GM19455 (cell line): ENCODE results near the gene DNAJB7.
"Not testable (repeated sequence)": the region's sequence is repeated elsewhere in the genome, so short reads cannot be mapped to it uniquely, and the experiment has no call there.

Source experiments
- ATAC-seq: cut with Tn5 transposase; IDR thresholded peaks from one replicate; pipeline ENCODE4 v1.9.1; 2021; ENCODE audit not compliant: unreplicated experiment

The DNAJB7 gene

DNA sequence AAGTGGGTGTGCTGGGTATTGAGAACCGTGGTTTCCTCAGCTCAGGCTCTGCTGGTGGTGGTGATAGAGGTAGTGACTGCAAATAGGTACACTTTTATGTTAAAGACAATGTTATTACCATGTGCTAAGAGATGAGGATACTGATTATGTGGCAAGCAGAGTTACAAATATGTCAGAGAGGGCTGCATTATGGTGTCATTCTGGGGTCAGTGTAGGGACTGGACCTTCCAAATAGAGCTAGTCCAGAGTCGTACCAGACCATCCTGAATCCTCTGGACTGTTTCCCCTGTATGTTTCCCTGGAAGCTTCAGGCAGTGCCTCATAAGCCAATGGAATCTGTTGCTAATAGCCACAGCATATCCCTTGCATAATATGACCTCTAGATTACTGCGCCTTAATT is at the start of gene DNAJB7:
Gene DNAJB7 (minus strand): TSS at position 101 of the 400 bp plus-strand sequence. CDS start 119 bp downstream, outside the sequence.
- no peak for ATAC-seq

DNA sequence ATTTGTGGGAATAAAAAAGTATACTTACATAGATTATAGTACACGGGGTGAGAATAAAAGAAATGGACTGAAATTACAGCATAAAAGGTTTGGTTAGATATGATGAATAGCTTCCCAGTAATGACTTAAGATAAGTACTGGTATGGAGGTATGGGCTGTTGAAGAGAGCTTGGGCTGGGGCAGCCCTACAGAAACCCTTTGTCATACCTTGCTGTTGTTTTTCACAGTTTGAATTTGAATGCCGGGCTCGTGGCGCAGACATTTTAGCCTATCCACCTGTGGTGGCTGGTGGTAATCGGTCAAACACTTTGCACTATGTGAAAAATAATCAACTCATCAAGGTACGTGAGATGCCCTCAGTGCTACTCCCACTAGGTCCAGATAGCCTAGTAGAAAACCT is 47.0 kb upstream of the DNAJB7 start:
- ATAC-seq, result no peak

DNA sequence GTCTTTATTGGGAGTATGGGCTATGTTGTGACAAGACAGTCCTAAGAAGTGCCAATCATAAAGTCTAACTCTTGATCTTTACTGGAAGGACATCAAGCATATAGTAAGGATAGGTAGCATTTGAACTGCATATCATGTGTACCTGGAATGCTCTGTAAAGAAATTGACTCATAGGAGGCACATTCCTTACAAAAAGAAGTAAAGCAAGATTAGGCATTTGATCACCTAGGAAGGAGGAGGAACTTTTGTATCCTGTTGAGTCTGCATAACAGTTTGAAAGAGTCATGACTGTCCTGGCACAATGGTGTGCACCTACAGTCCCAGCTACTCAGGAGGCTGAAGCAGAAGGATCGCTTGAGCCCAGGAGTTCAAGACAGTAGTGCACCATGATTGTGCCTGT is 42.2 kb upstream of the DNAJB7 start:
- ATAC-seq, result no peak

DNA sequence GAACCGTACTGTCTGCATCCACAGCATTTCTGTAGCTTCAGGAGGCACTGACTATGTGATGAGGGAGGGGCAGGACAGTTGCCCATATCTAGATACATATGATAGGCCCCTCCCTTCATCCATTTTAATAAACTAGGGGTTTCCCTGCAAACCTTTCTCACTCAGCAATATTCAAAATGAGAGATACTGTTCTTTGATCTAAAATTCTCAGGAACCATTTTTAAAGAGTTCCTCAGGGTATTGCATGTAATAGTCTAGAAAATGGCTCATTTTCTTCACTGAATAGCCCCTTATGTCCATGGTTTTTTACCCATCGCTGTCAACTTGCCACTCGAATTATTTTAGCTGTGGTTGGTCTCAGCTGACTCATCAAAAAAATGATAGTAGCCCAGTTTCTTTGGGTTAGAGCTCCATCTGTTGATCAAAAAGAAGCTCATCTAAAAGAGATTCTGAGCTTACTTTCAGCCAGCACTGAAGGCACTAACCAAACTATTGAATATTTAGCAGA is 37.0 kb upstream of the DNAJB7 start:
- ATAC-seq, result no peak

DNA sequence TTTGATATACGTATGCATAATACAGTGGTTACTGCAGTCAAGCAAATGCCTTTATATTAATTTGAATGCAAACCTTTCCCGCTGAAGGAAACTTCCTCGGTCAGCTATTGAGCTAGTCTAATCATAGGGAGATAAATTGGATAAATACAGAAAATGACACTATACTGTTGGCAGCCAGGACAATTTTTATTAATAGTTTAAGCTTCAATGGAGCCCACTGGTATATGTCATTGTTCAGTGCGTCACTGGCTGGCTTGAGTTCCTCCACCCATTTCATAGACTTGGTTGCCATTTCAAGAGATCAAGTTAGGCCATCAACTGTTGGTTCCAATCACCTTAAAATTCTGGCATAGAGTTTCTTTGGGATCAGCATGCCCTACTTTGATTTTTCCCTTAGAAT is 32.5 kb upstream of the DNAJB7 start:
- ATAC-seq, result no peak

DNA sequence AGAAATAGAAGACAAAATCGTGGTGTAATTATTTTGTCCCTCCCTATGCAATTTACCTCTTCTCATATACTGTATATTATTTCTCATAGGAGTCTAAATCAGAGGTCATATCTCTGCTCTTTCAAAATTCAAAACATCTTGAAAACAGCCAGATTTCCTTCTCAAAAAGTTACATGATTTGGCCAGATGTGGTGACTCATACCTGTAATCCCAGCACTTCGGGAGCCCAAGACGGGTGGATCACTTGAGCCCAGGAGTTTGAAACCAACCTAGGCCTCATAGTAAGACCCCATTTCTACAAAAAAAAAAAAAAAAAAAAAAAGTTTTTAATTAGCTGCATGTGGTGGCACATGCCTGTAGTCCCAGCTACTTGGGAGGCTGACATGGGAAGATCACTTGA is 29.0 kb upstream of the DNAJB7 start:
- ATAC-seq, result no peak

DNA sequence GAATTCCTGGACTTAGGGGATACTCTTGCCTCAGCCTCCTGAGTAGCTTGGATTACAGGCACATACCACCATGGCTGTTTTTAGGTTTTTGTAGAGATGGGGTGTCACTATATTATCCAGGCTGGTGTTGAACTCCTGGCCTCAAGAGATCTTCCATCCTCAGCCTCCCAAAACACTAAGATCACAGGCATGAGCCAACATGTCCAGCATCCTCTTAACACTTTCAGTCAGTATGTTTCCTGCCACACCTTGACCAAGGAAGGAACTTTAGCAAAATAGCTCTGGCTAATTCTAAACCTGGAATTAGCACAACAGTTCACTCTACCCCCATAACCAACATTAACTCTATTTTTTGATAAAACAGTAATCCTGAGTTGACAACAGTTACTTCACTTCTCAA is 27.2 kb upstream of the DNAJB7 start:
- ATAC-seq, result no peak

DNA sequence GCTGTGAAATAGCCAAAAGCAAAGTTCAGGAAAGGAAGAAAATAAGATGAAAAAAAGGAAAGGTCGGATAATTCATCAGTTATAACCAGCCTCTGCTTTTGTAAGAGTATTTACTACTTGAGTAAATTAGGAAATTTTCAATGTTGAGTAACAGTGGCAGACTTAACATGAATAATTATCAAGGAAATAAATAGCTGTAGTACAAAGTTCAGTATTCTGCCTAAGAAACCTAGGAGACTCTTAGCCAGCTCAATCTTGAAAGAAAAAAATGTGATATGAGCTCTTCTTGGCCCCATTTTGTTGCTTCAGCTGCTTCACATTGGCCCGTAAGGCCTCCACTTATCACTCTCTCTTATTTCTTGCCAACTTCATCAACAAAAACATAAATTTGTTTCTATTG is 17.0 kb upstream of the DNAJB7 start:
- ATAC-seq, result no peak

DNA sequence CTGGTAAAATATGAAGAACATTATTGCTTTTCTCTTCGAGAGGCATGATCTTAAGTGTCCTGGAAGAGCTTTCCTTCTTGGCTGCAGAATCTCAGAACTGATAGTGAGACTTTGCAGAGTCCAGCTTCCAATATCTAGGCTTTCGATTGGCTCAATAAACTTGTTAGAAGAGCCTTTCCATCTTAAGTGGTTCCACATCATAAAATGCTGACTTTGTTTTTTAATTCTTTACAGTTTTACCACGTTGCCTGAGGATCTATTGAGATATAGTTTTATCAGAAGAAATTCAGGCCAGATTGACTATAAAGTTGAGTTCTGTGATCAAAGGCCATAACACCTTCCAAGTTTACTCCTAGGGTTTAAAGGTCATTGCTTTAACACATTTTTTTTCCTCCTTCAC is 15.6 kb upstream of the DNAJB7 start:
- ATAC-seq, result no peak

DNA sequence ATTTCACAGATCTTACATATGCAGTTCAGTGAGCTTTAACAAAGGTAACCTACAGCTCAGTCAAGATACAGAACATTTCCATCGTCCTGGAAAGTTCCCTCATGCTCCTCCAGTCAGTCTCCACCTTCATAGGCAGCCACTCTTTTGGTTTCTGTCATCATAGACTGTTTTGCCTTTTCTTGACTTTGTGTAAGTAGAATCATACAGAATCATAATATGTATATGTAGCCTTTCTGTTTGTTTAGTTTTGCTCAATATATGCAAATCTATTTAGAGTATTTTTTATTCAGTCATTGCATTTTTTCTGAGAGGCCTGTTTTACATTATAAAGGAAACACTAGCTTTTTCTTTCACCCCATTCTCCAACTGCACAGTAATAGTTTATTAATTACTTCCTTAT is 15.0 kb upstream of the DNAJB7 start:
- ATAC-seq, result no peak

DNA sequence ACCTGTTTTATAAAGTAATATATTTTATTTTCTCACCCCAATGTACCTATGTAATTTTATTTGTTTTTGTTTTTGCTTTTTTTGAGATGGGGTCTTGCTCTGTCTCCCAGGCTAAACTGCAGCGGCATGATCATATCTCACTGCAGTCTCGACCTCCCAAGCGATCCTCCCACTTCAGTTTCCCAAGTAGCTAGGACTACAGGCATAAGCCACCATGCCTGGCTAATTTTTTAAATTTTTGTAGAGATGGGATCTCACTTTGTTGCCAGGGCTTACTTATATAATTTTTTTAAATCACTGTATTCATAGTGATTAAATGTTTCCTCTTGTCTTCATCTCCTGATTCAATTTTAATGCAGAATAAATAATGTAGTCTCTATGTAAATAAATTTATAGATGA is 13.2 kb upstream of the DNAJB7 start:
- ATAC-seq, result no peak

DNA sequence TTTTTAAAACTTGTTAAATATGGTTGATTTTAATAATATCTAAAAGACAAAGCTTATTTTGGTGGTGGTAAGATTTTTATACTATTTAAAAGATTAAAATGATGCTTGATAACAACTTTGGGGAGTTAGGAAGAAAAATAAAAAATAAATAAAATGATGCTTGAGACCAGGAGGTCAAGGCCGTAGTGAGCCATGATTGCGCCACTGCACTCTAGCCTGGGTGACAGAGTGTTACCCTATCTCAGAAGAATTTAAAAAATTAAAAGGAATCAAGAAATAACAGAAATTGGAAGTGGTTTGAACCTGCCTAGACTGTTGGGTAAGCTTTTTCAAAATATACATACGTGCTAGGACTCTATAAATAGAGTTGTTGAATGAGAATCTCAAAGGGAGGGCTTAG is 12.1 kb upstream of the DNAJB7 start:
- no peak for ATAC-seq

DNA sequence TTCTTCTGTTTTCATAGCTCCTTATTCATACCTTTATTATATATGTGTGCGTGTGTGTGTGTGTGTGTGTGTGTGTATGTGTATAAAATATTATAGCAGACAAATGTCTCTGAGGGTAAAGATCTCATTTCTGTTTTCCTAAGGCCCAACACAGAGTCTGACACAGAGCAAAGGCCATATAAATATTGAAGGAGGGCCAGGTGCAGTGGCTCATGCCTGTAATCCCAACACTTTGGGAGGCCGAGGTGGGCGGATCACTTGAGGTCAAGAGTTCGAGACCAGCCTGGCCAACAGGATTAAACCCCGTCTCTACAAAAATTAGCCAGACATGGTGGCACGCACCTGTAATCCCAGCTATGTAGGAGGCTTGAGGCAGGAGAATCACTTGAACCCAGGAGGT is 6.5 kb upstream of the DNAJB7 start:
- not testable (repeated sequence) for ATAC-seq

DNA sequence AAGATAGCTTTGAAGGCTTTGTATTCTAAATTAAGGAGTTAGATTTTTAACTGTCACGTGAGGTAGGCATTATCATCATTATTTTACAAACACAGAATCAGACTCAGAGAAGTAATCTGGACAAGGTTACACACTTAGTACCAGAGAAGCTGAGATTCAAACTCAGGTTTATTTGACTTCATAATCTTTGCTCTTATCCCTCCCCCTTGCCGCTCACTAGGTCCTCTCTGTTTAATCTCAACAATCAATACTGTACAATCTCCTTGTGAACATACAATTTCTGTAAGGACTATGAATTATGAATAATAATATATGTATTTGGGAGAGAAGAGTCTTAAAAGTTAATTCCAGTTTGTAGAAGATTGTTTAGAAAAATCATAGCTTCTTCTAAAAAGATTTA is 5.2 kb upstream of the DNAJB7 start:
- no peak for ATAC-seq

DNA sequence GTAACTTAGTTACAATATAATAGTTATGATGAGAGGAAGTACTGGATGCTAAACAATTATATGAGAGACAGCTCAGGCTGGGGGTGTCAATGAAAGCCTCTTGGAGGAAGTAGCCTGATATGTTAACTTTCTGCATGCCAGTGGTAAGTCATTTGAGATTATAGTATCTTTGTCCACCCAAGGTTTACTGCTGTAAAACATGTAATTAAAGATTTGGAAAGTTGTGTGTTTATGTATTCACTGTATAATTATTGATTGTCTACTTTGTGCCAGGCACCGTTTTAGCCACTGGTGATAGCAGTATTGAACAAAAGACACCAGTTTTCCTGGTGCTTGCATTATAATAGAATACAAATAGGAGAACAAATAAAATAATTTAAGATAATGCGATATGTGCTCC is 624 bp upstream of the DNAJB7 start:
- ATAC-seq, result no peak

DNA sequence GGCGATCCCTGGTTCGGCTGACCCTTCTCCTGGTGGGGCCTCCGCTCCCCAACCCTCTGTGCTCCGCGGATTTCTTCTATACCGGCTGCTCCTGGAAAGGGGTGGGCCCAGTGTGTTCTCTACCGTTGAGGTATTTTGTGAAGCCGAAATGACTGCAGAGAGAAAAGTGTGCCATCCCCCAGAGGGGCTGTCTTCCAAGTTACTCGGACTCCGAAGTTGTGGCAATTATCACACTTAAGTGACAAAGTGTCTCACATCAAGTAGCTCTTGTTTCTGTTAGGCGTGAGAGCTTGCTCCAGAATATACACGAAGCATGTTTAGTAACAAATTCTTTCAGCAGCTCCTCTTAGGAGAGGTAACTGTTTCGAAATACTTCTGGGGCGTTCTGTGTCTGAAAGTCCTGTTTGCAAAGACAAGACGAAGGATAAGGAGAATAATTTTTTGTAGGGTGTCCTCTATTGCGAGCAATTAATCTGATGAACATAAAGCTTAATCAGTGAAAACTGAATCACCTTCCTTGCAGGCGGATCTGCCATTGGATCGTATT is 4.5 kb downstream of the DNAJB7 start:
- ATAC-seq, result no peak

DNA sequence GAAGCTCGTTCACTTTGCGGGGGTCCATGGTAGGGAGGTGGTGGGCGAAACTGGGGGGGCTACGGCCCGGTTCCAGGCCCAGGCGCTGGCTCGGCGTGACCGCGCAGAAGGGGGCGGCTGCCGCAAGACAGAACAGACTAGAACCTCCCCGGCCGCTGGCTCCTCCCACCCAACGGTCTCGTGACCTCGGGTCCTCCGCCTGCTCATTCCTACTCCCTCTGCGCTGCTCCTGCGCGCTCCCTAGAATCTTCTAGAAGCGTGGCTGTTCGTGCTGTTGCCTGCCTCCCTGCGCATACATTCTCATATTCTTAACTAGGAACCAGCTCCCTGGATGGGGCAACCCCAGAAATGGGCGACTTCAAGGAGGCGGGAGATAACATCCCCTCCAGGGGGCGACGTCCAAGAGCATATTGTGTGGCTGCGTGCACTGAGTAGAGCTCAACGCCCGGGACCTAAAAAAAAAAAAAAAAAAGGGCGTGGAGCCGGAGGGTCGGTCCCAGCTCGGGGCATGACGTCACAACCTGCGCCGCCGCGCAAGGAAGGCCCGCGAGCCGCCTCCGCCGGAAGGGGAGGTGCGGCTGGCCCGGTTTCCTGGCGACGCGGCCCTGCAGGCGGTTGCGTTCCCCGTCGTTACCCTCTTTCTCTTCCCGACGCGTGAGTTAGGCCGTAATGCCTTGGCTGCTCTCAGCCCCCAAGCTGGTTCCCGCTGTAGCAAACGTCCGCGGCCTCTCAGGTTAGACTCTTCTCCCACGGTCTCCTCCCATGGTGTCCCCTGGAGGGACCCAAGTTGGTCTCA is 5.2 kb downstream of the DNAJB7 start, which contains the start of the genes ST13 and XPNPEP3:
Gene ST13 (minus strand): TSS at position 127 of the 796 bp plus-strand sequence. CDS start 99 bp downstream, at position 28.
Gene XPNPEP3 (plus strand): TSS at position 636 of the 796 bp plus-strand sequence. CDS start 34 bp downstream, at position 670.
- peak; percentile 90 for ATAC-seq

DNA sequence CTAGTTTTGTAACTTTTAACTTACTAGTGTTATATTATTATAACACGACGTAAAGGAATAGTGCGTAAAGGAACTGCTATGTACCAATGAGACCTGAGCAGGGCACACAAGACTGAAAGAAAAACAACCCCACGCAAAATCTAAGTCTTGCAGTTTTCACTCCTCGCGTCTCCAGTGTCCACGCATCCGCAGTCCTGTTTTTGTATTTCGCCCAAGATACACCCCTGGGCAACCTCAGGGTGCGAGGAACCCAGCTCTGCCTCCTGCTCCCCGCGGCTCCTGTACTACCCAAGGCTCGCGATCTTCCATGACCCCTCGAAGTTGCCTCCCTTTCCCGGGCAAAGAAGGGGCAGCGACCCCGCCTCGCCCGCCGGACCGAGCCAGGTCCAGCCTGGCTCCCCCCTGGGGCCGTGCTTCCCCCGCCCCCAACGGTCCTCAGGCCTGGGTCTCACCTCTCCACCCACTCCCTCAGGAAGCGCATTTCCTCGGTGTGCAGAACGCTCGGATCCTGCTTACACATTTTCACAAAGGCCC is 5.9 kb downstream of the DNAJB7 start:
- peak; percentile 25 for ATAC-seq

DNA sequence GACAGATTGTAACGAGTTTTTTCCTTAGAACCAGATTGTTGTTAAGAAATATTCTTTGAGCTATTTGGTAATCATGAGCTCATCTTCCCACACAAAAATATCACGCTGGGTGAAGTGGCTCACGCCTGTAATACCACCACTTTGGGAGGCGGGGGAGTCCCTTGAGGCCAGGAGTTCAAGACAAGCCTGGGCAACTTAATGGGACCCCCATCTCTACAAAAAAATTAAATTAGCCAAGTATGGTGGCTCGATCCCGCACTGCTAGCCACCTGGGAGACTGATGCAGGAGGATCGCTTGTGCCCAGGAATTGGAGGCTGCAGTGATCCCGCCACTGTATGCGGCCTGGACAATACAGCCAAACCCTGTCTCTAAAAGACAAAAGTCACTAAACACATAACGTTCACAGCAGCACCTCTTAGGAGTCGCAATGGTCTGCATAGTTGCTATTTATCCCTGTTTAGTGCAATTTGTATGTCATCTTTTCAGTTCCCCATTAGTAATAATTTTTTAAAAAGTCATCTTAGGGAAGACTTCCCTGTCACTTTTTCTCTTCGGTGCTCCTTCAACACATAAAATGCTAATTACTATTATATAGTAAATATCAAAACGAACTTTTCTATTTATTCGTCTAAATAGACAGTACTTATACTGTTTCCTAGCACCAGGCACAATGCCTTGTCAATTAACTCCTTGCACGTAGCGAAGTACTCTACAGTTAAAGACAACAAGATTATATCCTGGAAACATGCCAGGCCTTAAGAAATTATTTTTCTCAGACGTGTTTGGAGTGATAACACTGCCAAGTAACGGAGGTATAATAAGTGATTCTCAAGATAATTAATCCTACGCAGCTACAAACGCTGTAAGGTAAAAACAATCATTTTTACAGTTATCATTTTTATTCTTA is 6.6 kb downstream of the DNAJB7 start:
- no peak for ATAC-seq

DNA sequence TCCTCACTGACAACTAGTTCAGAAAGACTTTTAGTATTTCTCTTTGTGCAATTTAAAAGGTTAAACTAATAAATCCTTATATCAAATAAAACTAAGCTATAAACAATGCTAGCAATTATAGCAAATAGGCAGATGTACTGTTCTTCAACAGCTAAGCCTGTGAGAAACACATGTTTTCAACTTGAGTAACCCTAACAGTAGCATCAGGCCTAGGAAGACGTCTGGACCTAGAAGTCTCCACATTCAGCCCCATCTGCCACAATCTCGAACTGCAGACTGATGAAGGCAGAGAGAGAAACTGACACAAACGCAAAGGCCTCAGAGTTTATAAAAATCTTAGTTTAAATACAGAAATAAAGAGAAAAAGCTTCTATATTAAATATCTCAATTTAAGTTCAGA is 8.0 kb downstream of the DNAJB7 start:
- ATAC-seq, result no peak

DNA sequence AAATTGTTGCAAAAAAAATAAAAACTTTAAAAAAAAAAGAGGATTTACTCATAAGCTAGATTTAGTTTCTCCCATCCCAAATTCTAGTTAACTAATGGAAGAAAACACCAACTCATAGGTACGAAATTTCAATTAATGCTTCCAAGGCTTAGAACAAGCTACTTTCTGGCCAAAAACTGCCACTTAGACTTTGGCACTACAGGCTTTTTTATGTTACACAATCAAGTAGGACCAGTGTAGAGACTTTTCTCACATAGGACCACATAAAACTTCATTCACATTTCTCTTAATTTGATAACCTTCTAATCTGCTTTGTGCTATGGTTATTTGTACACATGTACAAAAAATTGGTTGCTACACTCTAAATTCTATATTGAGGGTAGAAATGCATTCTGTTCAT is 8.6 kb downstream of the DNAJB7 start:
- ATAC-seq, result no peak
